HAP-1 (cell line): ENCODE data around the gene TOMM7.
A peak's percentile ranks its signal among the peaks of the same experiment; 100 is the strongest.
"Not testable (repeated sequence)": the region's sequence is repeated elsewhere in the genome, so short reads cannot be mapped to it uniquely, and the experiment has no call there.

Experiments
- DNase-seq, 2 experiments: peaks; one replicate each; pipeline ENCODE4 v3.0.0-alpha.2; 2016 to 2020; ENCODE audit warnings: low spot score in 2 of 2
- H3K27me3 ChIP-seq: fragments of 250-450 bp; sonication (Bioruptor Pico); 2 replicates; pipeline ENCODE4 v1.5.1; 2020; ENCODE audit warnings: low read depth, mild to moderate bottlenecking, moderate library complexity
- H3K36me3 ChIP-seq: fragments of 250-450 bp; sonication (Bioruptor Pico); replicated peaks from 2 replicates; pipeline ENCODE4 v1.5.1; 2020; ENCODE audit warnings: mild to moderate bottlenecking
- H3K4me1 ChIP-seq: fragments of 250-450 bp; sonication (Bioruptor Pico); 2 replicates; pipeline ENCODE4 v1.5.1; 2020; ENCODE audit warnings: mild to moderate bottlenecking
- H3K4me3 ChIP-seq: fragments of 250-450 bp; sonication (Bioruptor Pico); 2 replicates; pipeline ENCODE4 v1.5.1; 2020; ENCODE audit warnings: mild to moderate bottlenecking, moderate library complexity
- H3K9me3 ChIP-seq: fragments of 250-450 bp; sonication (Bioruptor Pico); 2 replicates; pipeline ENCODE4 v1.5.1; 2020; ENCODE audit warnings: mild to moderate bottlenecking, moderate library complexity
- in situ Hi-C: fragments of 300-500 bp; cut with MboI; formaldehyde crosslinking; loops from 3 replicates; pipeline ENCODE4 v1.14.3; 2020; ENCODE audit warnings: low sequenced_read_pairs, inconsistent platforms, mixed read lengths

Gene TOMM7

GRCh38 chr7:22846961-22847360 lies 24.3 kb upstream of the TOMM7 start:
- in situ Hi-C loops = no loop called here
- no peaks in the 10 kb centered on the region for H3K9me3 ChIP-seq
- no peaks in the 10 kb centered on the region for H3K36me3 ChIP-seq
- H3K27me3 ChIP-seq = no peaks in the 10 kb centered on the region
- H3K4me1 ChIP-seq = peaks cover 18% of the 10 kb centered on the region
- no peak overlapping the region for H3K4me3 ChIP-seq
- DNase-seq = no peak

GRCh38 chr7:22845221-22845834 lies 22.7 kb upstream of the TOMM7 start:
- Histone ChIP-seq H3K27me3 (no peaks in the 10 kb centered on the region), H3K4me3 (no peak overlapping the region), H3K9me3 (no peaks in the 10 kb centered on the region), H3K36me3 (no peaks in the 10 kb centered on the region), H3K4me1 (peaks cover 19% of the 10 kb centered on the region)
- in situ Hi-C loops = no loop called here
- no peak for DNase-seq

GRCh38 chr7:22843681-22844309 lies 21.1 kb upstream of the TOMM7 start:
- in situ Hi-C loops = no loop called here
- H3K4me1 ChIP-seq = peaks cover 19% of the 10 kb centered on the region
- no peaks in the 10 kb centered on the region for H3K27me3 ChIP-seq
- H3K36me3 ChIP-seq = no peaks in the 10 kb centered on the region
- H3K9me3 ChIP-seq = no peaks in the 10 kb centered on the region
- H3K4me3 ChIP-seq = no peak overlapping the region
- no peak for DNase-seq

GRCh38 chr7:22842973-22843372 lies 20.3 kb upstream of the TOMM7 start:
- in situ Hi-C loops = no loop called here
- peaks cover 19% of the 10 kb centered on the region for H3K4me1 ChIP-seq
- H3K4me3 ChIP-seq = no peak overlapping the region
- H3K36me3 ChIP-seq = no peaks in the 10 kb centered on the region
- no peaks in the 10 kb centered on the region for H3K27me3 ChIP-seq
- no peak for DNase-seq
- H3K9me3 ChIP-seq = no peaks in the 10 kb centered on the region

GRCh38 chr7:22842383-22842941 lies 19.8 kb upstream of the TOMM7 start:
- in situ Hi-C loops = no loop called here
- H3K4me3 ChIP-seq = no peak overlapping the region
- H3K9me3 ChIP-seq = no peaks in the 10 kb centered on the region
- H3K27me3 ChIP-seq = no peaks in the 10 kb centered on the region
- H3K4me1 ChIP-seq = peaks cover 19% of the 10 kb centered on the region
- DNase-seq = peak; percentile 66 to 78
- H3K36me3 ChIP-seq = no peaks in the 10 kb centered on the region

GRCh38 chr7:22841954-22842353 lies 19.3 kb upstream of the TOMM7 start:
- H3K4me3 ChIP-seq = no peak overlapping the region
- no peaks in the 10 kb centered on the region for H3K9me3 ChIP-seq
- DNase-seq = no peak
- H3K36me3 ChIP-seq = no peaks in the 10 kb centered on the region
- H3K27me3 ChIP-seq = no peaks in the 10 kb centered on the region
- H3K4me1 ChIP-seq = peaks cover 20% of the 10 kb centered on the region
- in situ Hi-C loops = no loop called here

- no peak for DNase-seq
- Histone ChIP-seq H3K4me1 (peaks cover 23% of the 10 kb centered on the region), H3K36me3 (no peaks in the 10 kb centered on the region), H3K4me3 (no peak overlapping the region), H3K27me3 (no peaks in the 10 kb centered on the region), H3K9me3 (no peaks in the 10 kb centered on the region)
- in situ Hi-C loops = no loop called here
Observed at GRCh38 chr7:22837308-22837707, 14.7 kb upstream of the TOMM7 start.

- H3K4me3 ChIP-seq, DNase-seq, H3K27me3 ChIP-seq, in situ Hi-C loops, H3K9me3 ChIP-seq, H3K36me3 ChIP-seq: not testable (repeated sequence)
- peaks cover 18% of the 10 kb centered on the region for H3K4me1 ChIP-seq
Observed at GRCh38 chr7:22836506-22836905, 13.9 kb upstream of the TOMM7 start.

GRCh38 chr7:22833957-22834356 lies 11.3 kb upstream of the TOMM7 start:
- DNase-seq = no peak
- in situ Hi-C loops = no loop called here
- Histone ChIP-seq H3K9me3 (no peaks in the 10 kb centered on the region), H3K36me3 (no peaks in the 10 kb centered on the region), H3K27me3 (no peaks in the 10 kb centered on the region), H3K4me3 (no peak overlapping the region), H3K4me1 (peaks cover 18% of the 10 kb centered on the region)

GRCh38 chr7:22833113-22833855 lies 10.6 kb upstream of the TOMM7 start:
- H3K4me3 ChIP-seq = no peak overlapping the region
- DNase-seq = peak; percentile 28 to 35
- H3K9me3 ChIP-seq = no peaks in the 10 kb centered on the region
- in situ Hi-C loops = no loop called here
- H3K27me3 ChIP-seq = no peaks in the 10 kb centered on the region
- H3K36me3 ChIP-seq = no peaks in the 10 kb centered on the region
- H3K4me1 ChIP-seq = peaks cover 18% of the 10 kb centered on the region

- Histone ChIP-seq H3K9me3 (no peaks in the 10 kb centered on the region), H3K4me1 (peaks cover 18% of the 10 kb centered on the region), H3K4me3 (no peak overlapping the region), H3K27me3 (no peaks in the 10 kb centered on the region), H3K36me3 (no peaks in the 10 kb centered on the region)
- in situ Hi-C loops = no loop called here
- no peak for DNase-seq
Observed at GRCh38 chr7:22832401-22832800, 9.8 kb upstream of the TOMM7 start.

- no peak overlapping the region for H3K4me3 ChIP-seq
- H3K4me1 ChIP-seq = peaks cover 16% of the 10 kb centered on the region
- H3K27me3 ChIP-seq = no peaks in the 10 kb centered on the region
- H3K9me3 ChIP-seq = no peaks in the 10 kb centered on the region
- in situ Hi-C loops = no loop called here
- DNase-seq = no peak
- H3K36me3 ChIP-seq = no peaks in the 10 kb centered on the region
Observed at GRCh38 chr7:22831602-22832305, 9.1 kb upstream of the TOMM7 start.

- H3K27me3 ChIP-seq = no peaks in the 10 kb centered on the region
- in situ Hi-C loops = no loop called here
- no peak for DNase-seq
Observed at GRCh38 chr7:22827563-22827962, 4.9 kb upstream of the TOMM7 start.

More at GRCh38 chr7:22827563-22827962, 4.9 kb upstream of the TOMM7 start:
- H3K4me3 ChIP-seq = no peak overlapping the region
- H3K9me3 ChIP-seq = no peaks in the 10 kb centered on the region
- peaks cover 4% of the 10 kb centered on the region for H3K4me1 ChIP-seq
- no peaks in the 10 kb centered on the region for H3K36me3 ChIP-seq
